ACC112 (cell line): ENCODE data around the gene KRT10.
A peak's percentile ranks its signal among the peaks of the same experiment; 100 is the strongest.

Experiments used
- H2AFZ ChIP-seq: fragments of 200-600 bp; sonication (generic); one replicate; pipeline ENCODE4 v1.6.0; 2017; ENCODE audit warnings: antibody characterized with exemption, low read length; ENCODE audit not compliant: unreplicated experiment
- H3K27ac ChIP-seq: fragments of 200-600 bp; sonication (generic); 2 replicates; pipeline ENCODE4 v1.5.1; 2014; ENCODE audit warnings: low read depth, mild to moderate bottlenecking, antibody characterized with exemption, low read length, moderate library complexity
- H3K27me3 ChIP-seq: fragments of 200-600 bp; sonication (generic); 2 replicates; pipeline ENCODE4 v1.6.1; 2014; ENCODE audit warnings: mild to moderate bottlenecking, antibody characterized with exemption, low read length, moderate library complexity, mixed read lengths; ENCODE audit not compliant: insufficient read depth
- H3K36me3 ChIP-seq: fragments of 200-600 bp; sonication (generic); 2 replicates; pipeline ENCODE4 v1.6.1; 2016; ENCODE audit warnings: mild to moderate bottlenecking, antibody characterized with exemption, low read length, moderate library complexity, mixed read lengths; ENCODE audit not compliant: insufficient read depth
- H3K4me1 ChIP-seq: fragments of 200-600 bp; sonication (generic); one replicate; pipeline ENCODE4 v1.6.1; 2016; ENCODE audit warnings: low read length, mixed read lengths; ENCODE audit not compliant: insufficient read depth, unreplicated experiment, control insufficient read depth
- H3K4me3 ChIP-seq: fragments of 200-600 bp; sonication (generic); 2 replicates; pipeline ENCODE4 v1.5.1; 2014; ENCODE audit warnings: mild to moderate bottlenecking, low read depth, low read length
- H3K79me2 ChIP-seq: fragments of 200-600 bp; sonication (generic); one replicate; pipeline ENCODE4 v1.6.0; 2016; ENCODE audit warnings: low read length; ENCODE audit not compliant: control insufficient read depth, unreplicated experiment, insufficient read depth

Gene KRT10

GRCh38 chr17:40832840-40833239 lies 10.4 kb upstream of the KRT10 start:
- no peaks in the 10 kb centered on the region for H3K79me2 ChIP-seq
- no peaks in the 10 kb centered on the region for H3K36me3 ChIP-seq
- H3K27ac ChIP-seq = no peak overlapping the region
- peaks cover 11% of the 10 kb centered on the region for H3K4me1 ChIP-seq
- no peaks in the 10 kb centered on the region for H3K27me3 ChIP-seq
- H2AFZ ChIP-seq = no peak overlapping the region
- no peak overlapping the region for H3K4me3 ChIP-seq

- H3K36me3 ChIP-seq = no peaks in the 10 kb centered on the region
- no peak overlapping the region for H3K4me3 ChIP-seq
- H3K27me3 ChIP-seq = no peaks in the 10 kb centered on the region
- peaks cover 15% of the 10 kb centered on the region for H3K4me1 ChIP-seq
- H3K27ac ChIP-seq = no peak overlapping the region
- H2AFZ ChIP-seq = no peak overlapping the region
- H3K79me2 ChIP-seq = peaks cover 13% of the 10 kb centered on the region
Measured at GRCh38 chr17:40830085-40830776, 7.8 kb upstream of the KRT10 start.

DNA sequence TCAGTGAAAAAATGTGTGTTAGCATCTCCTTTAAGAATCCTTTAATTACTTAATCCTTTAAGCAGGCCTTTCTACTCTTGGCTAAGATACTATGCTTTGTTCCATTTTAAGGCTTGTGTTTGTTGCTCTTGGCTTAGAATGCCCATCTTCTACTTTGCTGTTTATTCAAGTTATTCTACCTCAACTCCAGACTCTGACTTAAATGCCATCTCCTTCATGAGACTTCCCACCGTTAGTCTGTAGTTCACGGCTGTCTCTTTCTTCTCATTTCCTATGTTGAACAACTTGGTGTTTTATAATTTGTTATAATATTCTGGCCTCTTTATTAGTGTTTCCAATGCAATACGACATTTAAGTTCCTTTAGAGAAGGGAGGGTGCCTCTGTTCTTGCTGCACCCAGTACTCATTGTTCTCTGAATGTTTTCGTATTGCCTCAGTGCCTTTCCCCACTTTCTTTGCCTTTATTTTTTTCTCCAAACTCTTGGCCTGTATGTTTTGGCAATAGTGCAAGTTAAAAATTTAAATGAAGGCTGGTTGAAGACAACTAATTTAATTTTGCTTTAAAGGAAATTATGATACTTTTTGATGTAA lies 6.1 kb upstream of the KRT10 start:
- Histone ChIP-seq H3K4me1 (peaks cover 14% of the 10 kb centered on the region), H3K36me3 (no peaks in the 10 kb centered on the region), H2AFZ (no peak overlapping the region), H3K79me2 (peaks cover 14% of the 10 kb centered on the region), H3K27me3 (no peaks in the 10 kb centered on the region), H3K27ac (peak overlapping the region; percentile 64), H3K4me3 (no peak overlapping the region)

DNA sequence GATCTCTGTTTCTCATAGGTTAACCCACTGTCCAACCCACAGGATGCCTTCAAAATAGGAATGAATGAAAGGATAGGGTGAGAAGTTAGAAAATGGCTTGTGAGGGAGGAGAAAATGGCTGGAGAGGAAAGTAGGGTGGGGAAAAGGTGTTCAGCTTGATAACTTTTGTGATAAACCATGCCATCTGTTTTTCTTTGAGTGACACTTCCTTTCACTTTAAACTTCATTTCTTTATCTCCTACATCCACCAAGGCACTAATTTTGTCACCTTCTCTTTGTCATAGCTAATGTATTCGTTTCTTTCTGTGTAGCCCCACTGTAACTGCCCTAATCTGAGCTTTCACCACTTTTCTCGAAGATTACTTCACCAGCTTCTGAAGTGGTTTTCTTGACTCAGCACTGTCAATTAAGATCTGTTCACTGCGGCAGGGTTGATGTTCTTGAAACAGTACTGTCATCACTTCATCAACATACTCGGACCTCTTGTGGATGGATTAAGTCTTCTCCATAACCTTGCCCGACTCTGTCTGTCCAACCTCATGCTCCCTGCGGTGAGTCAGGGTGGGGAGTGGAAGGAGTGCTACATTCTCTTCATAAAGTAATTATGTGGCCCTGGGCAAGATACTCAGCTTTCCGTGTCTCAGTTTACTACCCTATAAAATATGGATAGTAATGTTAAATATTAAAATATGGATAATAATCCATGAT lies 5.5 kb upstream of the KRT10 start:
- H3K4me3 ChIP-seq = no peak overlapping the region
- no peaks in the 10 kb centered on the region for H3K36me3 ChIP-seq
- H3K27ac ChIP-seq = peak overlapping the region; percentile 64
- H3K27me3 ChIP-seq = no peaks in the 10 kb centered on the region
- H3K4me1 ChIP-seq = peaks cover 7% of the 10 kb centered on the region
- H3K79me2 ChIP-seq = peaks cover 14% of the 10 kb centered on the region
- H2AFZ ChIP-seq = no peak overlapping the region

DNA sequence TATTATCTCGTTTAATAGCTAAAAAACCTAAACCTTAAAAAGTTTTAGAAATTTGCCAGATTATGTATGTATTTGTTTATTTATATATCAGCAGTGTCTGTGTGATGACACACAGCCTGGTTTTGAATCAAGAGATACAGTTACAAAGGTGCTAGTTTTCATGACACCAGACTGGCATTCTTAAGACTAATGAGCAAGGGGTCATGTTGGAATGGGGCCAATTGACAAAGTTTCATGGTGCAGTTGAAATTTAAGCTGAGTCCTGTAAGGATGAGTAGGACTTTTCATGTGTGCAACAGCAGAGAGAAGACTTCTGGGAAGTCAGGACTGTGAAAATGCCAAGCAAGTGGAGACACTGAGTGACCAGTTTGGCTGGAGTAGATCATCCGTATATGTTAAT lies 3.2 kb upstream of the KRT10 start:
- Histone ChIP-seq H3K4me1 (peaks cover 7% of the 10 kb centered on the region), H3K27ac (no peak overlapping the region), H2AFZ (no peak overlapping the region), H3K79me2 (peaks cover 18% of the 10 kb centered on the region), H3K36me3 (0 out of 2 replicates have a peak, but pooled peaks cover 1% of the 10 kb centered on the region), H3K27me3 (no peaks in the 10 kb centered on the region), H3K4me3 (no peak overlapping the region)

DNA sequence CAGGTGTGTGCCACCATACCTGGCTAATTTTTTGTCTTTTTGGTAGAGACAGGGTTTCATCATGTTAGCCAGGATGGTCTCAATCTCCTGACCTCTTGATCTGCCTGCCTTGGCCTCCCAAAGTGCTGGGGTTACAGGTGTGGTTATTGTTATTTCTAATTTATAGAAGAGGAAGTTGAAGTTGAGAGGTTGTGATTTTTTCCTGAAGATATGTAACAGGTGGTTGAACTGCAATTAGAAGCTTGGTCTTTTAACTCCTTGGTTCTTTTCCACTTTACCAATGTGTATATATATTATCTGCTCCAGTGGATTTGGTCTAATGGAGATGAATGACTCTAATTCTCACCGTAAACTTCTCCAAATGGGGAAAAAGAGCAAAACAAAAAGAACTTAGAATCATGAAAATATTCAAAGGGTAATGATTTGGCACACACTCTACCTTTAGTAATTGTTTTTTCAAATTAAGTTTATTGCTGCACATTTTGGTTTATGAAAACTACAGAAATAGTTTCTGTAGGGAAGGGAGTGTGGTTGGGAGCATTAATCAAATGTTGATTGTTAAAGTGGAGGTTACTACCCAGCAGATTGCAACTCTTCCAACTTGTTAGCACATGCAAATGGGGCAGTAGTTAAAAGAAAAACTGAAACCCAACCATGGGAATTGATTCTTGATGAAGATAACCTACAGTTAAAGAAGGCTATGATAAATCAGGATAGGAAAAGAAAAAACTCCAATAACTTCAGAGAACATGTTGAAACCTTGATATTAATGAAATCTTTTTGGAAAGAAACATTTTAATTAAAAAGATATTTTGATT lies 1.8 kb upstream of the KRT10 start:
- no peaks in the 10 kb centered on the region for H3K27me3 ChIP-seq
- 0 out of 2 replicates have a peak, but pooled peaks cover 4% of the 10 kb centered on the region for H3K36me3 ChIP-seq
- H3K4me1 ChIP-seq = peaks cover 16% of the 10 kb centered on the region
- peaks cover 30% of the 10 kb centered on the region for H3K79me2 ChIP-seq
- H2AFZ ChIP-seq = no peak overlapping the region
- no peak overlapping the region for H3K4me3 ChIP-seq
- no peak overlapping the region for H3K27ac ChIP-seq

GRCh38 chr17:40821536-40821935 lies 878 bp downstream of the KRT10 start:
- H3K36me3 ChIP-seq = peaks cover 14% of the 10 kb centered on the region
- peaks cover 11% of the 10 kb centered on the region for H3K4me1 ChIP-seq
- no peaks in the 10 kb centered on the region for H3K27me3 ChIP-seq
- no peak overlapping the region for H3K27ac ChIP-seq
- H3K79me2 ChIP-seq = peaks cover 35% of the 10 kb centered on the region
- no peak overlapping the region for H2AFZ ChIP-seq
- H3K4me3 ChIP-seq = no peak overlapping the region

- peaks cover 30% of the 10 kb centered on the region for H3K79me2 ChIP-seq
- H3K27me3 ChIP-seq = no peaks in the 10 kb centered on the region
- peak overlapping the region; percentile 100 for H2AFZ ChIP-seq
Measured at GRCh38 chr17:40820228-40820838, 2.1 kb downstream of the KRT10 start.

DNA sequence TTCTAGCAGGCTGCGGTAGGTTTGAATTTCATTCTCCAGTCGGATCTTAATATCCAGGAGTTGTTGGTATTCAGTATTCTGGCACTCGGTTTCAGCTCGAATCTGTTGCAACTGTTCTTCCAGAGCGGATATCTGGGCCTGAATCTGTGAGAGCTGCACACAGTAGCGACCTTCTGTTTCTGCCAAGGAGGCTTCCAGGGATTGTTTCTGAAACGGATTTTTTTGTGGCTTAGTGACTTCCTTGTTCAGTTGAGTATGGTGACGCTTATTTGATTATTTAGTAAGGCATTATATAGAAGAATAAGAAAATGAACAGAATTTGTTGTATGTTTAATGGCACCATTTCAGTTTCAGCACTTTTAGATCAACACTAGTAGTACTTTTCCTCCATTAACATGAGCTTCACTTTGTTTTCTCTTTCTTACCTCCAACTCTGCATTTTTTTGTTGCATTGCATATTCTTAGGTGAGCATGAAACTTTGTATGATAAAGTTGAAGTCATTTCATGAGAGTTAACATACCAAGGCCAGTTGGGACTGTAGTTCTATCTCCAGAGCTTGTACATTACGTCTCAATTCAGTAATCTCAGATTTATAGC lies 2.8 kb downstream of the KRT10 start:
- Histone ChIP-seq H3K27ac (peak overlapping the region; percentile 89), H3K79me2 (peaks cover 30% of the 10 kb centered on the region), H2AFZ (peak overlapping the region; percentile 100), H3K36me3 (peaks cover 15% of the 10 kb centered on the region), H3K4me3 (peak overlapping the region; percentile 83), H3K27me3 (no peaks in the 10 kb centered on the region), H3K4me1 (peaks cover 11% of the 10 kb centered on the region)

More at GRCh38 chr17:40820228-40820838, 2.1 kb downstream of the KRT10 start:
- peaks cover 15% of the 10 kb centered on the region for H3K36me3 ChIP-seq
- H3K4me3 ChIP-seq = peak overlapping the region; percentile 83
- H3K27ac ChIP-seq = peak overlapping the region; percentile 89; the same call in 1 of the 2 replicates
- H3K4me1 ChIP-seq = peaks cover 11% of the 10 kb centered on the region
